Measurements from ENCODE around the gene GFRA4.

GFRA4 gene

GRCh38 chr20:3679749-3680700 is 16.8 kb upstream of the GFRA4 start:
- TF ChIP-seq, protein P1, sequence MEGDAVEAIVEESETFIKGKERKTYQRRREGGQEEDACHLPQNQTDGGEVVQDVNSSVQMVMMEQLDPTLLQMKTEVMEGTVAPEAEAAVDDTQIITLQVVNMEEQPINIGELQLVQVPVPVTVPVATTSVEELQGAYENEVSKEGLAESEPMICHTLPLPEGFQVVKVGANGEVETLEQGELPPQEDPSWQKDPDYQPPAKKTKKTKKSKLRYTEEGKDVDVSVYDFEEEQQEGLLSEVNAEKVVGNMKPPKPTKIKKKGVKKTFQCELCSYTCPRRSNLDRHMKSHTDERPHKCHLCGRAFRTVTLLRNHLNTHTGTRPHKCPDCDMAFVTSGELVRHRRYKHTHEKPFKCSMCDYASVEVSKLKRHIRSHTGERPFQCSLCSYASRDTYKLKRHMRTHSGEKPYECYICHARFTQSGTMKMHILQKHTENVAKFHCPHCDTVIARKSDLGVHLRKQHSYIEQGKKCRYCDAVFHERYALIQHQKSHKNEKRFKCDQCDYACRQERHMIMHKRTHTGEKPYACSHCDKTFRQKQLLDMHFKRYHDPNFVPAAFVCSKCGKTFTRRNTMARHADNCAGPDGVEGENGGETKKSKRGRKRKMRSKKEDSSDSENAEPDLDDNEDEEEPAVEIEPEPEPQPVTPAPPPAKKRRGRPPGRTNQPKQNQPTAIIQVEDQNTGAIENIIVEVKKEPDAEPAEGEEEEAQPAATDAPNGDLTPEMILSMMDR (conservative IDR thresholded peaks at IDR 0.05; ENCODE audit: low read length), result no peak
- H3K4me3 ChIP-seq (ENCODE audit: low read length), result peak overlapping the region; percentile 97
- DNase-seq (ENCODE audit: low read depth), result peak; percentile 96

DNA sequence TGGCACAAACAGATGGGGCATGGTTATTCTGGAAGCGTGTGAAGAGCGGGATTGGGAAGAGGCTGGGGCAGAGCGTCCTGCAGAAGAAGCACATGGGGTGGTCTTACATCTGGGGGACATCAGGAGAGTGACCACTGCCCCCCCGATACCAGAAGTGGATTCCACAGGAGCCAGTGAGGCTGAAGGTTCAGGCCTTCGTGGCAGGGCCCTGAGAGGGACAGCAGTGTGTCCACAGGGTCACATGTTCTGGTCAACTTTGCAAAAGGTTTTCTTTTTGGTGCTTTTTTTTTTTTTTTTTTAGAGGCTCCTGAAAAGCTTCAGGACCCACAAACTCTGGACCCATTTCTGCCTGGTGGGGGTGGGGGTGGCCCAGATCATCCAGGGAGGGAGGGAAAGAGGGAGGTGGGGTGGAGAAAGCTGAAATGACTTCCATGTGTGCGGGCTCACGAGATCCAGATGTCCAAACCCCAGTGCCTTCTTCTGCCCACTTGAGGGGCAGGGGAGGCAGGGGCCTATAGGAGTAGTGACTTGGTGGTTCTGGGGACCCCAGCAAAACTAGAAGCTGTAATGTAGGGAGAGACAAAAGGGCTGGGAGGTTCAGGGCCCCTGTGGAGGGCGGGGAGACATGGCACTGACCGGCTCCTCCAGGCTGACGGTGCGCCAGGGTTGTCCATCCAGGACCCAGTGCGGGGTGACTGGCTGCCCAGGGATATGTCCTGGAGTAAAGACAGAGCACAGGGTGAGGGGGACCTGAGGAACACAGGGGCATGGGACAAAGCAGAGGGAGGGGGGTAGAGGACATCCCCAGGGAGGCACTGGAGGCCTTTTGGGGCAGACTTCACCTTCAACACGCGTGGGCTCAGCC is 15.9 kb upstream of the GFRA4 start:
- TF ChIP-seq, protein P1 (conservative IDR thresholded peaks at IDR 0.05; ENCODE audit: low read length), result no peak
- H3K4me3 ChIP-seq (ENCODE audit: low read length), result peak overlapping the region; percentile 97
- peak; percentile 78 for DNase-seq (ENCODE audit: low read depth)

DNA sequence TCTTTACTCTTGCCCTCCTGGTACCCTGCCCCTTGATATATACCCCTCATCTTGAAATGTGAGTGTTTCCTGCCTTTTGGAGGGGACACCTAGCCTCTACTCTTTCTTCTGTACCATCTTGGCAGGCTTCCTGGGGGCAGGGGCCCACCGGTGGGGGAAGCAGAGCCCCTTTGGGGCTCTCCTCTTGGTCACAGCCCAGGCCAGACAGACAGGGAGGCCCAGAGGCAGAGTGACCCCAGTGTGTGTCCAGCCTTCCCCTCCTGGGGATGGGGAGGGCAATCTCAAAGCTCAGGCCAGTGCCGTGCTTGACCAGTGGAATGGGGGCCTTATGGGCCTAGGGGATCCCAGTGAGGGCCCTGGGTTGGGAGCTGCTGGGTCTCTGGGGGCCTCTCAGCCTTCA is 15.0 kb upstream of the GFRA4 start:
- TF ChIP-seq, protein P1 (conservative IDR thresholded peaks at IDR 0.05; ENCODE audit: low read length), result no peak
- H3K4me3 ChIP-seq (ENCODE audit: low read length), result peak overlapping the region; percentile 9; the same call in 1 of the 2 replicates
- DNase-seq (ENCODE audit: low read depth), result no peak

DNA sequence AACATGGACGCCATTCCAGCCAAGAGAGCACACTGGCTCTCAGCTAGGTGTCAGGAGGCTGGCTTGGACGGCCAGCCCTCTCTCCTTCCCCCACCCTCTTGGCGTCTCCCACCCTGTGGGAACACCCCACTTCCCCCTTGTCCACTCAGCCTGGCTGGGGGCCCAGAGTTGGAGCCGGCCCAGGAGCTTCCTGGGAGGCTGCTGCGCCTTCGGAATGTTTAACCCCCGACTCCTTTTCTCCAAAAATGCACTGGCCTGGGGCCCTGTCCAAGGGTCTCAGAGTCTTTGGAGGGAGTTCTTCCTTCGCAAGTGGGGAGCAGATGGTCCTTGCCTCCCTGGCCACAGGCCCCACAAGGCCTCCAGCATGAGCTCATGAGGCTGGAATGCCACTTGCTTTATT is 14.5 kb upstream of the GFRA4 start:
- DNase-seq (ENCODE audit: low read depth), result peak; percentile 70
- H3K4me3 ChIP-seq (ENCODE audit: low read length), result peak overlapping the region; percentile 28; the same call in 1 of the 2 replicates
- TF ChIP-seq, protein P1 (conservative IDR thresholded peaks at IDR 0.05; ENCODE audit: low read length), result no peak

DNA sequence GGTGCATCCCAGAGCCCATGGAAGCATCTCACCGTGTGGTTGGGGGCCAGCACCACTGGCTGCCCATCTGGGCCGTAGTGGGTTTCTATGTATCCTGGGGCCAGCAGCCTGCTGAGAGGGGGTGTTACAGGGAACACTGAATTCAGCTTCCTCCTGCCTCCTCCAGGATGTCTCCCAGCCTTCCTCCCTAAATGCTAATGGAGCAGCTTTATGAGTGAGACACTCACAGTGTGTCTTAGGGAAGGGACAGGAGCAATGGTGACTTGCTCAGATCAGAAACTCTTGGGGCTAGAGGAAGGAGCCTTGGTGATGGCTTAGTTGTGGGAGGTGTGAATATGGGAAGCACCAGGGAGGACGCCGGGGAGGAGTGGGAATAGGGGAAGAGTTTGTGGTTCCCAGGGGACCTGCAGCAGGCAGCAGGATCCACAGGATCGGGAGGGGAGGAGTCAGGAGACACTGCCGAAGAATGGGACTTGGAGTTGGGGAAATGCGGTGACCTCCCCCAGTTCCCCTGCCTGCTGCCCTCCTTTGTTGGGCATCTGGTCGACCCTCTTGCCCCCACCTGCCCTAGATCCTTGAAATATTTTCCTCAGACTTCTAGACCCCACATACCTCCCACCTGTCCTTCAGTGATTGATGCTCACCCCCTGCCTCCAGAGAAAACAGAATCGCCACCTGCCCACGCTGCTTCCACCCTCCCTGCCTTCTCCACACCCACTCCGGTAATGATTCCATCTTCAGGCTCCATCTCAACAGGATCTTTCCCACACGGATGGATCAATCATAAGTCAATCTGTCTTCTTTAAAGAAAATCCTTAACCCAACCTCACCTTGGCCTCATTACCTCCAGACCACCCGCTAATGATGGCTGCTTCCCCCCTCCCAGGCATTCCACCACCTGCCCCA is 12.0 kb upstream of the GFRA4 start:
- DNase-seq (ENCODE audit: low read depth), result no peak
- TF ChIP-seq, protein P1 (conservative IDR thresholded peaks at IDR 0.05; ENCODE audit: low read length), result no peak
- no peak overlapping the region for H3K4me3 ChIP-seq (ENCODE audit: low read length)

DNA sequence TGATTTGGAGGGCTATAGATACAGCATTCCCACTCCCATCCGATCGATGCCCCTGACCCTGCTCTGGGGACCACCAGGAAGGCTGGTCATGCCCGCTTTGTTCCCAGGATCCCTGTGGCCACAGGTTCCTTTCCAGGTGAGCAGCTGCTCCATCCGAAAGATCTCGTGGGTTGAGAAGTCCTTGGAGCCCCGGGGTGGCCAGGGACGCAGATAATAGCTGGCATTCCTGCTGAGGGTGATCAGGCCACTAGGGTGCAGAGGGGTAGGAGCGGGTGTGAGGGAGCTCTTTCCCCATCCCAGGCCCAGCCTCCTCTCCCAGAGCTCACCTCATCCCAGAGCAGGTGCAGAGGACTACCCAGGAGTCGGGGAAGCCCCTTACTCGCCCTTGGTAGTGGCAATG is 11.2 kb upstream of the GFRA4 start:
- H3K4me3 ChIP-seq (ENCODE audit: low read length), result no peak overlapping the region

More for the DNA sequence above, 11.2 kb upstream of the GFRA4 start:
- TF ChIP-seq, protein P1 (conservative IDR thresholded peaks at IDR 0.05; ENCODE audit: low read length), result no peak
- DNase-seq (ENCODE audit: low read depth), result no peak
